PC-9 (cell line): Measurements from ENCODE around the gene RAB11FIP2. TPM values are rescaled to one million over a fixed set of nuclear protein-coding genes. Genes with fewer than 3 reads are reported as not detected.
A peak's percentile ranks its signal among the peaks of the same experiment; 100 is the strongest.

ENCODE experiments used
- BruUV-seq: library from RNA; stranded (reverse); fragments of 400-500 nt; replicated peaks from 2 replicates; lab custom pipeline; 2021; lab: Mats Ljungman, UMichigan
- CTCF ChIA-PET: fragments of 300-600 bp; sonication (Branson Sonifier 250); formaldehyde crosslinking; loops from one replicate; lab custom pipeline; 2022; ENCODE audit warnings: antibody characterized with exemption; lab: Charles Lee
- POLR2A ChIA-PET: fragments of 300-600 bp; sonication (Branson Sonifier 250); formaldehyde crosslinking; loops from one replicate; lab custom pipeline; 2022; ENCODE audit warnings: antibody characterized with exemption; ENCODE audit not compliant: unreplicated experiment; lab: Charles Lee
- DNase-seq, 2 experiments: peaks; one replicate each; pipeline versions ENCODE4 v3.0.0 to v3.0.0-alpha.2; 2015 to 2022; ENCODE audit warnings: mixed read lengths in 1 of 2
- H2AFZ ChIP-seq: fragments of 200-600 bp; sonication (generic); 2 replicates; pipeline ENCODE4 v1.8.1; 2017; ENCODE audit warnings: antibody characterized with exemption
- H3F3A ChIP-seq: fragments of 200-600 bp; sonication (generic); 2 replicates; pipeline ENCODE4 v1.8.1; 2017; ENCODE audit warnings: antibody characterized with exemption, mild to moderate bottlenecking, low read depth; ENCODE audit not compliant: insufficient read depth
- H3K27ac ChIP-seq: fragments of 200-600 bp; sonication (generic); 2 replicates; pipeline ENCODE4 v1.6.1; 2016; ENCODE audit warnings: mixed run types
- H3K27me3 ChIP-seq: fragments of 200-600 bp; sonication (generic); 2 replicates; pipeline ENCODE4 v1.6.1; 2016; ENCODE audit warnings: low read depth, mixed run types; ENCODE audit not compliant: insufficient read depth
- H3K36me3 ChIP-seq: fragments of 200-600 bp; sonication (generic); 2 replicates; pipeline ENCODE4 v1.6.1; 2016; ENCODE audit warnings: low read depth, mixed run types
- H3K4me1 ChIP-seq: fragments of 200-600 bp; sonication (generic); replicated peaks from 2 replicates; pipeline ENCODE4 v1.6.1; 2016; ENCODE audit warnings: mixed run types; ENCODE audit not compliant: insufficient read depth
- H3K4me2 ChIP-seq: fragments of 200-600 bp; sonication (generic); 2 replicates; pipeline ENCODE4 v1.6.1; 2017; ENCODE audit warnings: mixed run types
- H3K4me3 ChIP-seq: fragments of 200-600 bp; sonication (generic); 2 replicates; pipeline ENCODE4 v1.6.1; 2016; ENCODE audit warnings: mixed run types
- H3K79me2 ChIP-seq: fragments of 200-600 bp; sonication (generic); 2 replicates; pipeline ENCODE4 v1.6.1; 2017; ENCODE audit warnings: low read depth, mixed run types
- H3K9me2 ChIP-seq: fragments of 200-600 bp; sonication (generic); 2 replicates; pipeline ENCODE4 v1.8.1; 2017; ENCODE audit warnings: mild to moderate bottlenecking; ENCODE audit not compliant: insufficient read depth
- H3K9me3 ChIP-seq: fragments of 200-600 bp; sonication (generic); 2 replicates; pipeline ENCODE4 v1.8.1; 2016; ENCODE audit warnings: low read depth; ENCODE audit not compliant: insufficient read depth
- H4K20me1 ChIP-seq: fragments of 200-600 bp; sonication (generic); 2 replicates; pipeline ENCODE4 v1.8.1; 2017; ENCODE audit not compliant: insufficient read depth
- CTCF ChIP-seq: fragments of 200-600 bp; sonication (generic); conservative IDR thresholded peaks from 2 replicates; pipeline ENCODE4 v1.6.1; 2017; ENCODE audit warnings: mixed run types, antibody characterized with exemption, mild to moderate bottlenecking, moderate library complexity
- EZH2 ChIP-seq: fragments of 200-600 bp; sonication (generic); IDR thresholded peaks from 2 replicates; pipeline ENCODE4 v1.8.0; 2017; ENCODE audit warnings: antibody characterized with exemption, low read depth
- intact Hi-C: fragments of 100-400 bp; cut with micrococcal nuclease; formaldehyde crosslinking; loops from one replicate; pipeline ENCODE4 v1.10.0; 2022; ENCODE audit not compliant: unreplicated experiment
- total RNA-seq: library from RNA; stranded (reverse); gene quantifications from 2 replicates; pipeline ENCODE4 v1.2.3, GENCODE V29; 2021

RAB11FIP2 gene
- total RNA-seq, 1 experiment from 2014 or later: 6.0 TPM

- Histone ChIP-seq H4K20me1 (no peaks in the 10 kb centered on the region), H3K79me2 (peaks cover 13% of the 10 kb centered on the region; the same call in 1 of the 2 replicates), H3F3A (no peaks in the 10 kb centered on the region), H2AFZ (peak overlapping the region; percentile 91), H3K27me3 (no peaks in the 10 kb centered on the region), H3K4me2 (peak overlapping the region; percentile 75), H3K4me3 (peak overlapping the region; percentile 75), H3K36me3 (no peaks in the 10 kb centered on the region), H3K9me2 (no peaks in the 10 kb centered on the region), H3K4me1 (peaks cover 23% of the 10 kb centered on the region), H3K9me3 (no peaks in the 10 kb centered on the region), H3K27ac (no peak overlapping the region)
- TSS peak; percentile 79 for BruUV-seq
- ChIA-PET CTCF (no interaction called here), POLR2A (no interaction called here)
- TF ChIP-seq EZH2 (no peak), CTCF (no peak)
- intact Hi-C loops: no loop called here
- no peak for DNase-seq
Measured at GRCh38 chr10:118047157-118047719, 497 bp upstream of the RAB11FIP2 start.

GRCh38 chr10:118045837-118046394 is 825 bp downstream of the RAB11FIP2 start:
- Histone ChIP-seq H3K4me1 (peaks cover 23% of the 10 kb centered on the region), H3F3A (no peaks in the 10 kb centered on the region), H3K9me2 (no peaks in the 10 kb centered on the region), H3K79me2 (peaks cover 13% of the 10 kb centered on the region; the same call in 1 of the 2 replicates), H3K27me3 (no peaks in the 10 kb centered on the region), H3K4me3 (peak overlapping the region; percentile 75), H4K20me1 (no peaks in the 10 kb centered on the region), H3K27ac (no peak overlapping the region), H3K4me2 (peak overlapping the region; percentile 75), H2AFZ (peak overlapping the region; percentile 91), H3K36me3 (no peaks in the 10 kb centered on the region), H3K9me3 (no peaks in the 10 kb centered on the region)
- TF ChIP-seq CTCF: no peak
- no peak for TF ChIP-seq EZH2
- intact Hi-C loops: no loop called here
- ChIA-PET POLR2A (no interaction called here), CTCF (no interaction called here)
- DNase-seq: peak in 1 of 2 experiments; percentile 52
- TSS peak; percentile 50 for BruUV-seq

- H3K4me3 ChIP-seq: peak overlapping the region; percentile 75; the same call in 1 of the 2 replicates
- DNase-seq: no peak
- POLR2A ChIA-PET: no interaction called here
- no TSS peak for BruUV-seq
- no peak overlapping the region for H3K27ac ChIP-seq
- H4K20me1 ChIP-seq: no peaks in the 10 kb centered on the region
- TF ChIP-seq EZH2 (no peak), CTCF (no peak)
- H3K4me1 ChIP-seq: peaks cover 23% of the 10 kb centered on the region
- no peaks in the 10 kb centered on the region for H3F3A ChIP-seq
- peak overlapping the region; percentile 91; the same call in 1 of the 2 replicates for H2AFZ ChIP-seq
- peak overlapping the region; percentile 75 for H3K4me2 ChIP-seq
- intact Hi-C loops: no loop called here
- peaks cover 13% of the 10 kb centered on the region; the same call in 1 of the 2 replicates for H3K79me2 ChIP-seq
- CTCF ChIA-PET: no interaction called here
- no peaks in the 10 kb centered on the region for H3K27me3 ChIP-seq
- no peaks in the 10 kb centered on the region for H3K9me2 ChIP-seq
- no peaks in the 10 kb centered on the region for H3K9me3 ChIP-seq
- no peaks in the 10 kb centered on the region for H3K36me3 ChIP-seq
Measured at GRCh38 chr10:118045158-118045836, 1.4 kb downstream of the RAB11FIP2 start.
